ENCODE data around the gene HGS. TPM values are rescaled to one million over a fixed set of nuclear protein-coding genes. Genes with fewer than 3 reads are reported as not detected.

HGS gene
- total and polyA plus RNA-seq, 2 of the 13 experiments (the other 11 are each of a cell fraction or from before 2014, with no cell fraction given) = 73.3 to 78.1 TPM

DNA sequence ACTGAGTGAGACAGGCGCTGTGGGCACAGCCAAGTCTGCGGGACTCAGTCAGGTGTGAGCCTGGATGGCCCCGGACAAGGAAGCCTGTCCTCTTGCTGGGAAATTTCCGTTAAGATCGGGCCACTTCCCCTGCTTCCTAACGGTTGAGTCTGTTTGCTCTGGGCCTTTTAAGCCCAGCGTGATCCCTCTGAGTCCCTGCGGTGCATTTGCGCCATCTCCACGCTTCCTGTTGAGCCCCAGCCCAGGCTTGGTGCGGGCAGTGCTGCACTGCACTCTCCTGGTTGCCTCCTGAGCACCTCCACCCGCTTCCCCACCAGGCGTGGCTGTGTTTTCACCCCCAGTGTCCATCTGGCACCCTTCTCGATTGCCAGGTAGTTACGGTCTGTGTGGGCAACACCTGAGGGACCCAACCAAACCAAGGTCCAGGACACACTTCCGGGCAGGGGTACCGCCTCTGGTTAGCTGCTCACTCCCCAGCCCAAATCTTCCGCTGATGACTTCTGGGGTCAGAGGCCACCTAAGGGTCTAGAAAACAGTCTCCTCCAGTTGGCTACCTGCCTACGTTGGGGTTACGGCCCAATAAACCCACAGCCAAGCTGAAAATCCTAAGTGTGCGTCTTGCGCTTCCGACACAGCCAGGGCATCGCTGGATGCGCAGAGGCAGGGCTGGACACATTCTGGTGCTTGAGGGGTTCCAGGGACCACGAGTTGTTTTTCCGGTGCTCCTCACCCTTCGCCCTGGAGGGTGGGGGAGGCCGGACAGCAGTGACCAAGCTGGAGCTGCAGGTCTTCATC, 26.9 kb downstream of the HGS start (continued):
- TF ChIP-seq, protein P1, sequence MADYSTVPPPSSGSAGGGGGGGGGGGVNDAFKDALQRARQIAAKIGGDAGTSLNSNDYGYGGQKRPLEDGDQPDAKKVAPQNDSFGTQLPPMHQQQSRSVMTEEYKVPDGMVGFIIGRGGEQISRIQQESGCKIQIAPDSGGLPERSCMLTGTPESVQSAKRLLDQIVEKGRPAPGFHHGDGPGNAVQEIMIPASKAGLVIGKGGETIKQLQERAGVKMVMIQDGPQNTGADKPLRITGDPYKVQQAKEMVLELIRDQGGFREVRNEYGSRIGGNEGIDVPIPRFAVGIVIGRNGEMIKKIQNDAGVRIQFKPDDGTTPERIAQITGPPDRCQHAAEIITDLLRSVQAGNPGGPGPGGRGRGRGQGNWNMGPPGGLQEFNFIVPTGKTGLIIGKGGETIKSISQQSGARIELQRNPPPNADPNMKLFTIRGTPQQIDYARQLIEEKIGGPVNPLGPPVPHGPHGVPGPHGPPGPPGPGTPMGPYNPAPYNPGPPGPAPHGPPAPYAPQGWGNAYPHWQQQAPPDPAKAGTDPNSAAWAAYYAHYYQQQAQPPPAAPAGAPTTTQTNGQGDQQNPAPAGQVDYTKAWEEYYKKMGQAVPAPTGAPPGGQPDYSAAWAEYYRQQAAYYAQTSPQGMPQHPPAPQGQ (CRISPR knock-in tag; IDR thresholded peaks at IDR 0.05; ENCODE audit: borderline replicate concordance) = no peak; the same call in 1 of the 2 replicates
- TF ChIP-seq, protein P2, sequence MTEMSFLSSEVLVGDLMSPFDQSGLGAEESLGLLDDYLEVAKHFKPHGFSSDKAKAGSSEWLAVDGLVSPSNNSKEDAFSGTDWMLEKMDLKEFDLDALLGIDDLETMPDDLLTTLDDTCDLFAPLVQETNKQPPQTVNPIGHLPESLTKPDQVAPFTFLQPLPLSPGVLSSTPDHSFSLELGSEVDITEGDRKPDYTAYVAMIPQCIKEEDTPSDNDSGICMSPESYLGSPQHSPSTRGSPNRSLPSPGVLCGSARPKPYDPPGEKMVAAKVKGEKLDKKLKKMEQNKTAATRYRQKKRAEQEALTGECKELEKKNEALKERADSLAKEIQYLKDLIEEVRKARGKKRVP (CRISPR knock-in tag; IDR thresholded peaks at IDR 0.05) = no peak
- TF ChIP-seq ZNF354B (CRISPR knock-in tag; IDR thresholded peaks at IDR 0.05) = no peak
- TF ChIP-seq TSC22D2 (CRISPR knock-in tag; IDR thresholded peaks at IDR 0.05; ENCODE audit: borderline replicate concordance) = 0 out of 2 replicates have a peak, but pooled peaks have one; percentile 33
- TF ChIP-seq, protein P3, sequence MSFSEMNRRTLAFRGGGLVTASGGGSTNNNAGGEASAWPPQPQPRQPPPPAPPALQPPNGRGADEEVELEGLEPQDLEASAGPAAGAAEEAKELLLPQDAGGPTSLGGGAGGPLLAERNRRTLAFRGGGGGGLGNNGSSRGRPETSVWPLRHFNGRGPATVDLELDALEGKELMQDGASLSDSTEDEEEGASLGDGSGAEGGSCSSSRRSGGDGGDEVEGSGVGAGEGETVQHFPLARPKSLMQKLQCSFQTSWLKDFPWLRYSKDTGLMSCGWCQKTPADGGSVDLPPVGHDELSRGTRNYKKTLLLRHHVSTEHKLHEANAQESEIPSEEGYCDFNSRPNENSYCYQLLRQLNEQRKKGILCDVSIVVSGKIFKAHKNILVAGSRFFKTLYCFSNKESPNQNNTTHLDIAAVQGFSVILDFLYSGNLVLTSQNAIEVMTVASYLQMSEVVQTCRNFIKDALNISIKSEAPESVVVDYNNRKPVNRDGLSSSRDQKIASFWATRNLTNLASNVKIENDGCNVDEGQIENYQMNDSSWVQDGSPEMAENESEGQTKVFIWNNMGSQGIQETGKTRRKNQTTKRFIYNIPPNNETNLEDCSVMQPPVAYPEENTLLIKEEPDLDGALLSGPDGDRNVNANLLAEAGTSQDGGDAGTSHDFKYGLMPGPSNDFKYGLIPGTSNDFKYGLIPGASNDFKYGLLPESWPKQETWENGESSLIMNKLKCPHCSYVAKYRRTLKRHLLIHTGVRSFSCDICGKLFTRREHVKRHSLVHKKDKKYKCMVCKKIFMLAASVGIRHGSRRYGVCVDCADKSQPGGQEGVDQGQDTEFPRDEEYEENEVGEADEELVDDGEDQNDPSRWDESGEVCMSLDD (CRISPR knock-in tag; IDR thresholded peaks at IDR 0.05; ENCODE audit: borderline replicate concordance) = no peak
- no peak for TF ChIP-seq NCOA1 (CRISPR knock-in tag; IDR thresholded peaks at IDR 0.05)
- TF ChIP-seq, protein P4, sequence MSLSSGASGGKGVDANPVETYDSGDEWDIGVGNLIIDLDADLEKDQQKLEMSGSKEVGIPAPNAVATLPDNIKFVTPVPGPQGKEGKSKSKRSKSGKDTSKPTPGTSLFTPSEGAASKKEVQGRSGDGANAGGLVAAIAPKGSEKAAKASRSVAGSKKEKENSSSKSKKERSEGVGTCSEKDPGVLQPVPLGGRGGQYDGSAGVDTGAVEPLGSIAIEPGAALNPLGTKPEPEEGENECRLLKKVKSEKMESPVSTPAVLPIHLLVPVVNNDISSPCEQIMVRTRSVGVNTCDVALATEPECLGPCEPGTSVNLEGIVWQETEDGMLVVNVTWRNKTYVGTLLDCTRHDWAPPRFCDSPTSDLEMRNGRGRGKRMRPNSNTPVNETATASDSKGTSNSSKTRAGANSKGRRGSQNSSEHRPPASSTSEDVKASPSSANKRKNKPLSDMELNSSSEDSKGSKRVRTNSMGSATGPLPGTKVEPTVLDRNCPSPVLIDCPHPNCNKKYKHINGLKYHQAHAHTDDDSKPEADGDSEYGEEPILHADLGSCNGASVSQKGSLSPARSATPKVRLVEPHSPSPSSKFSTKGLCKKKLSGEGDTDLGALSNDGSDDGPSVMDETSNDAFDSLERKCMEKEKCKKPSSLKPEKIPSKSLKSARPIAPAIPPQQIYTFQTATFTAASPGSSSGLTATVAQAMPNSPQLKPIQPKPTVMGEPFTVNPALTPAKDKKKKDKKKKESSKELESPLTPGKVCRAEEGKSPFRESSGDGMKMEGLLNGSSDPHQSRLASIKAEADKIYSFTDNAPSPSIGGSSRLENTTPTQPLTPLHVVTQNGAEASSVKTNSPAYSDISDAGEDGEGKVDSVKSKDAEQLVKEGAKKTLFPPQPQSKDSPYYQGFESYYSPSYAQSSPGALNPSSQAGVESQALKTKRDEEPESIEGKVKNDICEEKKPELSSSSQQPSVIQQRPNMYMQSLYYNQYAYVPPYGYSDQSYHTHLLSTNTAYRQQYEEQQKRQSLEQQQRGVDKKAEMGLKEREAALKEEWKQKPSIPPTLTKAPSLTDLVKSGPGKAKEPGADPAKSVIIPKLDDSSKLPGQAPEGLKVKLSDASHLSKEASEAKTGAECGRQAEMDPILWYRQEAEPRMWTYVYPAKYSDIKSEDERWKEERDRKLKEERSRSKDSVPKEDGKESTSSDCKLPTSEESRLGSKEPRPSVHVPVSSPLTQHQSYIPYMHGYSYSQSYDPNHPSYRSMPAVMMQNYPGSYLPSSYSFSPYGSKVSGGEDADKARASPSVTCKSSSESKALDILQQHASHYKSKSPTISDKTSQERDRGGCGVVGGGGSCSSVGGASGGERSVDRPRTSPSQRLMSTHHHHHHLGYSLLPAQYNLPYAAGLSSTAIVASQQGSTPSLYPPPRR (CRISPR knock-in tag; IDR thresholded peaks at IDR 0.05; ENCODE audit: borderline replicate concordance) = no peak
- no peak for TF ChIP-seq ZNF768 (CRISPR knock-in tag; IDR thresholded peaks at IDR 0.05)
- TF ChIP-seq SAP130 (CRISPR knock-in tag; IDR thresholded peaks at IDR 0.05; ENCODE audit: low read depth) = no peak
- peak; percentile 52; the same call in 1 of the 2 replicates for TF ChIP-seq ATF7-NPFF (CRISPR knock-in tag; IDR thresholded peaks at IDR 0.05; ENCODE audit: low read depth)
- TF ChIP-seq, protein P5, sequence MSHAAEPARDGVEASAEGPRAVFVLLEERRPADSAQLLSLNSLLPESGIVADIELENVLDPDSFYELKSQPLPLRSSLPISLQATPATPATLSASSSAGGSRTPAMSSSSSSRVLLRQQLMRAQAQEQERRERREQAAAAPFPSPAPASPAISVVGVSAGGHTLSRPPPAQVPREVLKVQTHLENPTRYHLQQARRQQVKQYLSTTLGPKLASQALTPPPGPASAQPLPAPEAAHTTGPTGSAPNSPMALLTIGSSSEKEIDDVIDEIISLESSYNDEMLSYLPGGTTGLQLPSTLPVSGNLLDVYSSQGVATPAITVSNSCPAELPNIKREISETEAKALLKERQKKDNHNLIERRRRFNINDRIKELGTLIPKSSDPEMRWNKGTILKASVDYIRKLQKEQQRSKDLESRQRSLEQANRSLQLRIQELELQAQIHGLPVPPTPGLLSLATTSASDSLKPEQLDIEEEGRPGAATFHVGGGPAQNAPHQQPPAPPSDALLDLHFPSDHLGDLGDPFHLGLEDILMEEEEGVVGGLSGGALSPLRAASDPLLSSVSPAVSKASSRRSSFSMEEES (CRISPR knock-in tag; IDR thresholded peaks at IDR 0.05) = no peak
- no peak; the same call in 1 of the 2 replicates for TF ChIP-seq ZNF326 (CRISPR knock-in tag; IDR thresholded peaks at IDR 0.05; ENCODE audit: borderline replicate concordance)
- no peak for TF ChIP-seq DPF2 (CRISPR knock-in tag; IDR thresholded peaks at IDR 0.05; ENCODE audit: borderline replicate concordance, low read depth)
- TF ChIP-seq ZKSCAN8 (CRISPR knock-in tag; IDR thresholded peaks at IDR 0.05; ENCODE audit: borderline replicate concordance) = no peak
- 0 out of 2 replicates have a peak, but pooled peaks have one; percentile 31 for TF ChIP-seq ARNT2 (CRISPR knock-in tag; IDR thresholded peaks at IDR 0.05; ENCODE audit: low read depth)
